Breast epithelium (tissue), 3 donors: Measurements from ENCODE around the gene GALNT10.

Experiments used
- CTCF ChIP-seq, 3 donors: fragments of 450-650 bp; IDR thresholded peaks; one replicate each; pipeline ENCODE4 v1.5.1; 2016 to 2017; ENCODE audit warnings: antibody characterized with exemption in 3 of 3, mild to moderate bottlenecking in 3 of 3, moderate library complexity in 3 of 3
- POLR2A ChIP-seq: fragments of 450-650 bp; IDR thresholded peaks from one replicate; pipeline ENCODE4 v1.6.1; 2016; ENCODE audit warnings: antibody characterized with exemption, mild to moderate bottlenecking, moderate library complexity
- POLR2AphosphoS5 ChIP-seq, 3 donors: sonication (generic); formaldehyde crosslinking; IDR thresholded peaks; one replicate each; pipeline ENCODE4 v1.6.1; 2017; ENCODE audit warnings: antibody characterized with exemption in 3 of 3

GRCh38 chr5:154411338-154411737 is 220.8 kb downstream of the GALNT10 start:
- no peak for TF ChIP-seq CTCF (IDR thresholded peaks at IDR 0.05)
- no peak for TF ChIP-seq POLR2A
- TF ChIP-seq POLR2AphosphoS5 (IDR thresholded peaks at IDR 0.05) = no peak
